ENCODE results near the gene PPP1R13L.
"Not testable (repeated sequence)": the region's sequence is repeated elsewhere in the genome, so short reads cannot be mapped to it uniquely, and the experiment has no call there.

PPP1R13L gene

DNA sequence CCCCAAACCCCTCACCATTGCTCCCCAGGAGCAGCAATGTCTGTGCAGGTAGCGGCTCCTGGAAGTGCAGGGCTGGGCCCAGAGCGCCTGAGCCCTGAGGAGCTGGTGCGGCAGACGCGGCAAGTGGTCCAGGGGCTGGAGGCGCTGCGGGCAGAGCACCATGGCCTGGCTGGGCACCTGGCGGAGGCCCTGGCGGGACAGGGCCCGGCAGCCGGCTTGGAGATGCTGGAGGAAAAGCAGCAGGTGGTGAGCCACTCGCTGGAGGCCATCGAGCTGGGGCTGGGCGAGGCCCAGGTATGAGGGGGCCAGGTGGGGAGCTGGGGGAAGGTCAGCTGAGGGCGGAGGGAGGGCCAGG is 59.4 kb downstream of the PPP1R13L start:
- DNase-seq (ENCODE audit: low spot score): no peak

GRCh38 chr19:45344621-45345505 is 60.0 kb downstream of the PPP1R13L start:
- no peak for DNase-seq (ENCODE audit: low spot score)

DNA sequence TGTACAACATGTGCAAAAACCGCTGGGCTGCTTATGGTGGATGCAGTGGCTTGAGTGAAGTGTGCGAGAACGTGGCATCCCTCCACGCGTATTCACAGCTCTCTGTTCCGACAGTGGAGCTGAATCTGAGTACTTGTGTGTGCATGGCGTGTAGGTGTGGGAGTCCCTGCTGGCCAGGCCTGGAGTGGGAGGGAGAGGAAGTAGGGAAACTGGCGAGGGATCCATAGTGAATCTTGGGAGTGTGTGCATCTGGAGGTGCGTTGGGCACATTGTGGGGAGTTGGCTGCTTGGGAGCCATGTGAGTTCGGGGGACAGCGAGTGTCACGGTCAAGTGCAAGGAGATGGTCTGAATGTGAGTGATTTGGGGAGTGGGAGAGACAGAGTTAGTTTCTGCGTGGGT is 62.0 kb downstream of the PPP1R13L start:
- DNase-seq (ENCODE audit: low spot score): no peak

DNA sequence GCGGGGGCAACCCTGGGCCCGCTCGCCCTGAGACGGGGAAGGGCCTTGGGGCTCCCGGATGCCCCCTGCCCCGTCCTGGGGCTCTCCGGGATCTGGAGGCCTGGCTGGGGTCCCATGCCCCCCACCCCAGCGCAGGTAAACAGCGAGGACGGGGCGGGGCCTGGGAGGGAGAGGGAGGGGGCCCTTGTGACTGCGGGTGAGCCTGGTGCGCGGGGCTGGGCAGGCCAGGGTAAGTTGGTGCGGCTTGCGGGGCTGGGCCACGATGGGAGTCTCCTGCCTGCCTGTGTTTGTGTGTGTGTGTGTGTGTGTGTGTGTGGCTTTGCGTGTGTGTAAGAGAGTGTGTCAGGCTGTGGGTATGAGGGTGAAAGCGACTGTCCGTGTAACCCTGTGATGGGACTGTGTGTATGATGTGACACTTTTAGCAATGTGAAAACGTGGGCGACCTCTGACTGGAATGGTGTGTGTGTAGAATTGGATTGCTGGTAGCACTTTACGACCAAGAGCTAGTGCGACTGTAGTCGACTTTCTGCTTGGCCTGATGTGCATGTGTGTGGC is 63.9 kb downstream of the PPP1R13L start:
- DNase-seq (ENCODE audit: low spot score): no peak

GRCh38 chr19:45340232-45340898 is 64.5 kb downstream of the PPP1R13L start, which contains the start of gene KLC3:
KLC3 (plus strand) TSS chr19:45340750; CDS start chr19:45345542, 4,792 bp downstream.
- DNase-seq (ENCODE audit: low spot score): no peak

GRCh38 chr19:45339629-45340028 is 65.2 kb downstream of the PPP1R13L start:
- no peak for DNase-seq (ENCODE audit: low spot score)

DNA sequence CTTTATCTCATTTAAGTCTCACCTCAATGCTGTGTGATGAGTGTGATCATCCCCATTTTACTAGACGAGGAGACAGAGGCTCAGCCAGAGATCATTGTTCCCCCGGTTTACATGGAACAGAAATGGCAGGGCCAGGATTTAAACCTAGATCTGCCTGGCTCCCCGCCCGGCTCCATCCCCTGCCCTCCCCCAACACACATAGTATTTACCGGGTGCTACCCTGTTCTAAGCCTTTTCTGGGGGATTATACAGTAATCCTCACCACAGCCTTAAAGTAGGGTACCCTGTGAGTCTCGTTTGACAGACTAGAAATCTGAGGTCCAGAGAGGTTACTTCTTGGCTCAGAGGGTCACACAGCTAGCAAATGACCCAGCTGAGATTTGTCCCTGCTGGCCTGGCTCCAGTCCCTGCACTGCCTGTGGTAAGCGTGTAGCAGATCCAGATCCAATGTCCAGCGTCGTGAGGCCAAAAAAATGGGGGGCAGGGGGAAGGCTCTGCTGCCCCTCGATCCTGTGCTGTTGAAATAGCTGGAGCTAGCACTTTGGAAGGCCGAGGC is 68.1 kb downstream of the PPP1R13L start:
- DNase-seq (ENCODE audit: low spot score): no peak

DNA sequence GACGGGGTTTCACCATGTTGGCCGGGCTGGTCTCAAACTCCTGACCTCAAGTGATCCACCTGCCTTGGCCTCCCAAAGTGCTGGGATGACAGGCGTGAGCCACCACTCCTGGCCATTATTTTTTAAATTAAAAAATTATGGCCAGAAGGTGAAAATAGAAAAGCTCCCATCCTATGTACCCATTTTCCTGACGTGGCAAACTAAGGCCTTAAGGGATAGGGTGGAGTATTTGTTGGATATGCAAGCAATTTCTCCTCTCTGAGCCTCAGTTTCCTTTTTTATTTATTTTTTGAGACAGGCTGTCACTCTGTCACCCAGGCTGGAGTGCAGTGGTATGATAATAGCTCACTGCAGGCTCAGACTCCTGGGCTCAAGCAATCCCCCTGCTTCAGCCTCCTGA is 70.0 kb downstream of the PPP1R13L start:
- DNase-seq (ENCODE audit: low spot score): not testable (repeated sequence)

- no peak for DNase-seq (ENCODE audit: low spot score)
Measured at GRCh38 chr19:45333609-45334303, 71.1 kb downstream of the PPP1R13L start.

- peak; percentile 62 for DNase-seq (ENCODE audit: low spot score)
Measured at GRCh38 chr19:45331411-45331810, 73.5 kb downstream of the PPP1R13L start.
